Small intestine (tissue), 7 donors: ENCODE data around the gene DNAJB2. TPM values are rescaled to one million over a fixed set of nuclear protein-coding genes. Genes with fewer than 3 reads are reported as not detected.
A peak's percentile ranks its signal among the peaks of the same experiment; 100 is the strongest.

ENCODE experiments used
- DNase-seq, 2 donors: peaks; one replicate each; pipeline versions ENCODE4 v3.0.0 to v3.0.0-alpha.2; 2013
- FAIRE-seq: peaks from 2 replicates; lab custom pipeline; 2012; peaks lifted over from hg19 to GRCh38; lab: Jason Lieb, UNC
- H3K27ac ChIP-seq, 3 donors: one replicate each; pipeline ENCODE4 v1.5.1; 2013; ENCODE audit warnings: low read length in 2 of 3, mild to moderate bottlenecking in 2 of 3, control low read depth in 1 of 3, inconsistent platforms in 1 of 3, low read depth in 1 of 3, moderate library complexity in 1 of 3
- H3K27me3 ChIP-seq, 3 donors: one replicate each; pipeline ENCODE4 v1.6.1; 2013; ENCODE audit warnings: low read length in 3 of 3, inconsistent platforms in 1 of 3; ENCODE audit not compliant: control insufficient read depth in 3 of 3, insufficient read depth in 3 of 3
- H3K36me3 ChIP-seq, 3 donors: one replicate each; pipeline ENCODE4 v1.6.1; 2013; ENCODE audit warnings: low read length in 3 of 3, inconsistent platforms in 1 of 3, low read depth in 1 of 3, mild to moderate bottlenecking in 1 of 3, moderate library complexity in 1 of 3; ENCODE audit not compliant: control insufficient read depth in 3 of 3, insufficient read depth in 2 of 3
- H3K4me1 ChIP-seq, 3 donors: one replicate each; pipeline ENCODE4 v1.6.1; 2013; ENCODE audit warnings: low read length in 2 of 3, inconsistent platforms in 1 of 3, low read depth in 1 of 3, mild to moderate bottlenecking in 1 of 3, moderate library complexity in 1 of 3; ENCODE audit not compliant: control insufficient read depth in 3 of 3, insufficient read depth in 2 of 3
- H3K4me3 ChIP-seq, 3 donors: one replicate each; pipeline ENCODE4 v1.5.1; 2013; ENCODE audit warnings: low read length in 3 of 3, control low read depth in 1 of 3, inconsistent platforms in 1 of 3, low read depth in 1 of 3, mild to moderate bottlenecking in 1 of 3, moderate library complexity in 1 of 3
- H3K9me3 ChIP-seq, 2 donors: one replicate each; pipeline ENCODE4 v1.6.1; 2013; ENCODE audit warnings: low read depth in 1 of 2, low read length in 1 of 2; ENCODE audit not compliant: control insufficient read depth in 2 of 2, insufficient read depth in 1 of 2
- WGBS, 3 donors: extraction: QIAGEN DNeasy Blood & Tissue Kit; methylation state at CpG; one replicate each; pipeline ENCODE4 v1.1.7; 2013; 5-methylcytosine and 5-hydroxymethylcytosine counted together
- polyA plus RNA-seq, 4 donors: library from polyadenylated mRNA; stranded (reverse) in 3 of 4; unstranded in 1 of 4; fragments of 200-250 nt in 3 of 4; fragments of 120-200 nt in 1 of 4; gene quantifications; one replicate each; pipeline versions ENCODE4 v1.2.1 to v1.2.3, GENCODE V29; 2013
- donor health status: healthy with polysubstance abuse.
- donor health status: control.
- donor health status: control.
- donor health status: Bipolar disorder and iron deficiency.
- donor health status: healthy.

The DNAJB2 gene
- polyA plus RNA-seq, 4 donors = 43.3 to 65.8 (median 57.7) TPM

DNA sequence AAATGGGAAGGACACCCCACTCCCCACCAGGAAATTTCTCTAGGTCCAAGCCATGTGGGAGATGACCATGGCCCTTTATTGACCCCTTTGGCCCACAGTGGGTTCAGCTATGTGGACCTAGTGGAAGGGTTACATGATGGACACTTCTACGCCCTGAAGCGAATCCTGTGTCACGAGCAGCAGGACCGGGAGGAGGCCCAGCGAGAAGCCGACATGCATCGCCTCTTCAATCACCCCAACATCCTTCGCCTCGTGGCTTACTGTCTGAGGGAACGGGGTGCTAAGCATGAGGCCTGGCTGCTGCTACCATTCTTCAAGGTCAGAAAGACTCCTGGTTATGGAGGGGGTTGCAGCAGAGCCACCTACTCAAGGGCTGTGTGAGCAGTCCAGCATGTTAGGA, 32.6 kb upstream of the DNAJB2 start:
- Histone ChIP-seq H3K36me3 (peaks cover 0 to 44% (median 2%) of the 10 kb centered on the region in 3 donors), H3K4me1 (peaks cover 20 to 53% (median 21%) of the 10 kb centered on the region in 3 donors), H3K4me3 (no peak overlapping the region), H3K27me3 (no peaks in the 10 kb centered on the region), H3K27ac (peak overlapping the region in 1 of 3 donors; percentile 97), H3K9me3 (no peaks in the 10 kb centered on the region)
- FAIRE-seq (no peak), DNase-seq (no peak)
- WGBS, 3 donors = 95% methylated on average over 10 of the region's 10 CpGs

DNA sequence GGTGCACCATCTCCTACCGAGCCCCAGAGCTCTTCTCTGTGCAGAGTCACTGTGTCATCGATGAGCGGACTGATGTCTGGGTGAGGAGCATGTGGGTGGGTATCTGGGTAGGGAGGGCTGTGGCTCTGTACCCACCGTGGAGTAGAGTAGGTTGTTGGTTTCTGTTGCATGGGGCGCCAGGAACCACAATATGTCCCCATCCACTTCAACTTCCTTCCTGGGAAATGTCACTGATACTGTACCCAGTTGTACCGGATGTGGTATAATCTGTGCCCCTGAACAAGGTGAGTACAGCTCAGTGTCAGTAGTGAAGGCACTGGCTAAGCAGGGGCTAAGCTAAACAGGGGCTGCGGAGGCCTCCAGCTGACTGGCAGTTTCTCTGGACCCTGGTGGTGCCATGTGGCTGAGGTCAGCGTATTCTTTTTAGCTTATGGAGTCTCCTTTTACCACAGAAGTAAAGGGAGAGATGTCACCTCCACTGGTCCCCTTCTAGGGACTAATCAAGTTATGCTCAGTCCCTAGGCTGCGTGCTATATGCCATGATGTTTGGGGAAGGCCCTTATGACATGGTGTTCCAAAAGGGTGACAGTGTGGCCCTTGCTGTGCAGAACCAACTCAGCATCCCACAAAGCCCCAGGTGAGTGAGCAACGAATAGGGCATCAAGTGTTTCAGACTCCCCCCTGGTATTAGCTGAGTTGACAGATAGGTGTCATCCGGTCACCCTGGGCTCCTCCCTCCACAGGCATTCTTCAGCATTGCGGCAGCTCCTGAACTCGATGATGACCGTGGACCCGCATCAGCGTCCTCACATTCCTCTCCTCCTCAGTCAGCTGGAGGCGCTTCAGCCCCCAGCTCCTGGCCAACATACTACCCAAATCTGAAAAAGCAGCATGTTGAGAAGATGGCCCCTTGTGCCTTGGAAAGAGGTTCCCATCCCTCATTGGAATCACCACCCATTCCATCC, 31.2 kb upstream of the DNAJB2 start:
- Histone ChIP-seq H3K36me3 (peaks cover 0 to 45% (median 2%) of the 10 kb centered on the region in 3 donors), H3K4me1 (peaks cover 20 to 65% (median 22%) of the 10 kb centered on the region in 3 donors), H3K9me3 (no peaks in the 10 kb centered on the region), H3K27me3 (peaks cover 0 to 6% (median 0%) of the 10 kb centered on the region in 3 donors), H3K27ac (peak overlapping the region; percentile 22 to 97 (median 88)), H3K4me3 (no peak overlapping the region)
- FAIRE-seq (no peak), DNase-seq (peak in 1 of 2 donors; percentile 71)
- WGBS, 3 donors = 82 to 87% (median 82%) methylated on average over 17 of the region's 17 CpGs

- peaks cover 0 to 45% (median 2%) of the 10 kb centered on the region in 3 donors for H3K36me3 ChIP-seq
- DNase-seq (no peak), FAIRE-seq (no peak)
- peak overlapping the region in 2 of 3 donors; percentile 18 to 31 for H3K4me3 ChIP-seq
- WGBS, 3 donors = 15 to 64% (median 27%) methylated on average over 2 of the region's 2 CpGs
- no peaks in the 10 kb centered on the region for H3K9me3 ChIP-seq
- H3K4me1 ChIP-seq = peaks cover 18 to 69% (median 22%) of the 10 kb centered on the region in 3 donors
- H3K27me3 ChIP-seq = peaks cover 0 to 14% (median 0%) of the 10 kb centered on the region in 3 donors
- peak overlapping the region; percentile 88 to 98 (median 97) for H3K27ac ChIP-seq
These were observed 30.3 kb upstream of the DNAJB2 start for GRCh38 chr2:219248845-219249202.

DNA sequence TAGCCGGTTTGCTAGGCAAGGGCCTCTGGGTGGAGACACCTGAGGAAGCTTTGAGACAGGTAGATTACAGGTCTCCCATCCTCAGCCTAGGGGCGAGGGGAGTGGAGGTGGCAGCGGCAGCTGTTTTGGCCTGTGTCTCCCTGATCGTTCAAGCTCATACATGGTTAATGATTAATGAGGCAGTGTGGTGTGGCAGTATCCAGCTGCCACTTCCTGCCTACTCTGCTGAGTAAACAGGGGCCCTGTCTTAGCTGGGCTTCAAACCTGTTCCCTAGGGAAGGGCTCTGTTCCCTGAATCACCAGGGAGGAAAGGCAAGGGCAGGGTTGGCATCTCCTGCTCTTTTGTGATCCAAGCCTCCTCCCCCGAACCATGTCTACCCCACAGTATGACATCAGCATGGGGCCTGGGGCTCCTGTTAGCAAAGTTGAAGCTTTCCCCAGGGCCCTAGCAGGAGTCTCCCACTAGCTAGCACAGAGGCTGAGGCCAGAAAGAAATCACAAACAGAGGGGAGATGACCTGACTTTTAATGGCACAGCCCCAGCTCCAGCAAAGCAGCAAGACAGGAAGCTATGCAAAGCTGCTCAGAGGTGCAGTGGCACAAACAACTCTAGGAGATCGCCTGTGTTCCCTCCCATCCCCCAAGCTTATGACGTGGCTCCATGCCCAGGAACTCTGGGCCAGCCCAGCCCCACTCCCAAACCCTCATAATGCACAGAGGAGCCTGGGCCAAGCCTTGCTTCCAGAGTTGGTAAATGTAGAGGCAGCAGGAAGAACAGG, 29.8 kb upstream of the DNAJB2 start:
- WGBS, 3 donors = 1 to 12% (median 7%) methylated on average over 7 of the region's 7 CpGs
- Histone ChIP-seq H3K27ac (peak overlapping the region; percentile 88 to 98 (median 97)), H3K36me3 (peaks cover 0 to 45% (median 2%) of the 10 kb centered on the region in 3 donors), H3K9me3 (no peaks in the 10 kb centered on the region), H3K27me3 (peaks cover 0 to 19% (median 0%) of the 10 kb centered on the region in 3 donors), H3K4me1 (peaks cover 18 to 72% (median 22%) of the 10 kb centered on the region in 3 donors), H3K4me3 (peak overlapping the region in 2 of 3 donors; percentile 18 to 31)
- DNase-seq = peak; percentile 92 to 93
- FAIRE-seq = no peak

GRCh38 chr2:219250049-219250781, 29.0 kb upstream of the DNAJB2 start:
- Histone ChIP-seq H3K9me3 (no peaks in the 10 kb centered on the region), H3K4me1 (peaks cover 18 to 77% (median 22%) of the 10 kb centered on the region in 3 donors), H3K27me3 (peaks cover 0 to 27% (median 0%) of the 10 kb centered on the region in 3 donors), H3K36me3 (peaks cover 0 to 45% (median 2%) of the 10 kb centered on the region in 3 donors), H3K4me3 (no peak overlapping the region), H3K27ac (peak overlapping the region; percentile 88 to 98 (median 97))
- DNase-seq (no peak), FAIRE-seq (no peak)
- WGBS, 3 donors = 45 to 71% (median 64%) methylated on average over 20 to 22 of the region's 22 CpGs

DNA sequence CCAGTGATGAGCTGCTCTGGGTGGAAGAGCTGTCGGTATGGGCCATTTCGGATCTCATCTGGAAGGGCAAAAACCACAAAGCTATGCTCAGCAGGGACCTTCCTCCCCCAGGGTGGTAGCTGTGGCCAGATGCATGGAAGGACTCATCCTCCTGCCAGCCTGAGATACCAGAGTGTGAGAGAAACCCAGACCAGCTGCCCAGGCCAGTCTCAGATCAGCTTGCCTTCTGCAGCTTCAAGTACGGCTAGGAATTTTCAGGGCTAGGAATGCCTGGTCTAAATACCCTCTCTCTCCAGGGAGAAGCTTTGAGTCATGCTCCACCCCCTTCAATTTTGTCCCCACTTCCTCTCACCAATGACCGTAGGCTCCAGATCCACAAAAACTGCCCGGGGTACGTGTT, 27.5 kb upstream of the DNAJB2 start:
- Histone ChIP-seq H3K4me3 (no peak overlapping the region), H3K27me3 (peaks cover 0 to 39% (median 0%) of the 10 kb centered on the region in 3 donors), H3K27ac (peak overlapping the region in 1 of 3 donors; percentile 94), H3K9me3 (no peaks in the 10 kb centered on the region), H3K36me3 (peaks cover 0 to 43% (median 2%) of the 10 kb centered on the region in 3 donors), H3K4me1 (peaks cover 11 to 68% (median 16%) of the 10 kb centered on the region in 3 donors)
- no peak for FAIRE-seq
- 75 to 86% (median 76%) methylated on average over 6 of the region's 6 CpGs for WGBS, 3 donors
- DNase-seq = no peak

DNA sequence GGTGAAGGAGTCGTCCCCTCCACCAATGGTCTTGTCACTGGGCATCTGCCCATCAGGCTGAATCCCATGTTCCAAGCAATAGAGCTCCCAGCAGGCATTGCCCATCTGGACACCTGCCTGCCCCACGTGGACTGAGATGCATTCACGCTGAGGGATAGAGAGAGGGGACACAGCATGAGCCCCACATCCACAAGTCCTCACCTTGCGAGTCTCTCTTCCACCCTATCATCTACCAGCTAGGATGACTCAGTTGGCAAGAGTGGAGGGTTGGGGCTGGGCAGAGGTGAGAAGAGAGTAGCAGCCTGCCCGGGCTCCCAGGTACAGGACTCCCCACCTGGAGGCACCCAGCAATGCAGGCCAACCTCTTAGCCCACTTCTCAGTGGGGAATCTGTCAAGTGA, 27.1 kb upstream of the DNAJB2 start:
- Histone ChIP-seq H3K4me1 (peaks cover 9 to 64% (median 14%) of the 10 kb centered on the region in 3 donors), H3K4me3 (peak overlapping the region; percentile 65 to 77 (median 73)), H3K9me3 (no peaks in the 10 kb centered on the region), H3K36me3 (peaks cover 0 to 39% (median 2%) of the 10 kb centered on the region in 3 donors), H3K27ac (peak overlapping the region in 1 of 3 donors; percentile 94), H3K27me3 (peaks cover 0 to 39% (median 0%) of the 10 kb centered on the region in 3 donors)
- WGBS, 3 donors = 41 to 61% (median 44%) methylated on average over 5 of the region's 5 CpGs
- no peak for FAIRE-seq
- DNase-seq = peak in 1 of 2 donors; percentile 49
